ENCODE data around the gene PTPN3. TPM values are rescaled to one million over a fixed set of nuclear protein-coding genes. Genes with fewer than 3 reads are reported as not detected.

The PTPN3 gene
- total RNA-seq, 2 experiments from 2014 or later: not detected

DNA sequence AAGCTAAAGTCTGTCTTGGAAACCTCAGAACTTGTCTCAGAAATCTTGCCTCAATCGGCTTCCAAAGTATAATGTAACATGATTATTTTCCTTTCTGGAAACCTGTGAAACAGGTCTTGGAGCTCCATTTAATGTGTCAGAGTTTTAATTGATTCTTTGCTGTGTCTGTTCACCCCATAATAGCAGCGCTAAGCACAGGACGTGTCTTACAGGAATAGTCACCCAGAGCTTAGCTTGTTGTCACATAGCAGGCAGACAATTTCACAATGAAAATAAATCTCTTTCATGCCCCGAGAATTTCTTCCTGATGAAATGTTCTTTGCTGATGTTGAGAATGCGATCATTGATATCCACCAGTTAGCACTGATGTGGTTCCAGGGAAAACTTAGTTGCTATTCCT lies 40.2 kb upstream of the PTPN3 start:
- CTCF ChIA-PET (ENCODE audit: unreplicated experiment): no interaction called here
- intact Hi-C loops (cut with micrococcal nuclease; ENCODE audit: unreplicated experiment): no loop called here
- H3K27ac ChIP-seq (ENCODE audit: low read depth, low read length, poor library complexity, severe bottlenecking): no peak overlapping the region
- no peak overlapping the region for H2AFZ ChIP-seq (ENCODE audit: low read length)
- H3K4me2 ChIP-seq (ENCODE audit: low read length): no peak overlapping the region
- no TSS peak for BruUV-seq (replicated peaks)
- H3K4me1 ChIP-seq (ENCODE audit: insufficient read depth, low read length, poor library complexity, severe bottlenecking): no peaks in the 10 kb centered on the region
- no peaks in the 10 kb centered on the region for H3K9me3 ChIP-seq (ENCODE audit: low read length)
- no peaks in the 10 kb centered on the region for H3K9me2 ChIP-seq (ENCODE audit: insufficient read depth, low read length)
- H3K36me3 ChIP-seq (ENCODE audit: insufficient read depth, low read length): no peaks in the 10 kb centered on the region
- no peak for DNase-seq (ENCODE audit: low spot score)
- no peaks in the 10 kb centered on the region for H4K20me1 ChIP-seq (ENCODE audit: insufficient read depth, low read length)
- H3K79me2 ChIP-seq (ENCODE audit: insufficient read depth, low read depth, low read length): no peaks in the 10 kb centered on the region
- POLR2A ChIA-PET: no interaction called here
- H3K4me3 ChIP-seq (ENCODE audit: low read depth, low read length, poor library complexity, severe bottlenecking): no peak overlapping the region
- TF ChIP-seq EZH2phosphoT487 (IDR thresholded peaks at IDR 0.05; ENCODE audit: borderline replicate concordance, low read depth, low read length) (no peak), CTCF (conservative IDR thresholded peaks at IDR 0.05; ENCODE audit: low read length) (no peak)

DNA sequence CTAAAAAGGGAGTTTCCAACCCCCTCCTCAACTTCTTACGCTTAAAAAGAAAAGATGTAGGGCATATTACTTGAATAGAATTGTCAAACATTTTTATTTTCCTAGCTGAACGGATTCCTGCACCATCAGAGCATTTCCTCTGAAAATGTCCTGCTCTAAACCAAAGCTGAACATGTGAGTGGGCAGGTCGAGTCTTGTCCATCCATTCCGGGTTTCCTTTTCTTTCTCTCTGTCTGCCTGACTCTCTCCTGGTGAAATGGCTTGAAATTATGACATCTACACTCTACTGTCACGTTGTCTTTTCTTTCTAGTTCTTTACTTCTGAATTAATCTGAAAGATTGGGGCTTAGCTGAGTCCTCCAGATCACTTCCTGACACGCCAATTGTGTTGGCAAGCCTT lies 39.2 kb upstream of the PTPN3 start:
- Histone ChIP-seq H3K4me1 (ENCODE audit: insufficient read depth, low read length, poor library complexity, severe bottlenecking) (no peaks in the 10 kb centered on the region), H3K27ac (ENCODE audit: low read depth, low read length, poor library complexity, severe bottlenecking) (no peak overlapping the region), H3K9me2 (ENCODE audit: insufficient read depth, low read length) (no peaks in the 10 kb centered on the region), H3K4me3 (ENCODE audit: low read depth, low read length, poor library complexity, severe bottlenecking) (no peak overlapping the region), H3K9me3 (ENCODE audit: low read length) (no peaks in the 10 kb centered on the region), H3K79me2 (ENCODE audit: insufficient read depth, low read depth, low read length) (no peaks in the 10 kb centered on the region), H2AFZ (ENCODE audit: low read length) (no peak overlapping the region), H3K36me3 (ENCODE audit: insufficient read depth, low read length) (no peaks in the 10 kb centered on the region), H4K20me1 (ENCODE audit: insufficient read depth, low read length) (no peaks in the 10 kb centered on the region), H3K4me2 (ENCODE audit: low read length) (no peak overlapping the region)
- no peak for DNase-seq (ENCODE audit: low spot score)
- intact Hi-C loops (cut with micrococcal nuclease; ENCODE audit: unreplicated experiment): no loop called here
- no TSS peak for BruUV-seq (replicated peaks)
- CTCF ChIA-PET (ENCODE audit: unreplicated experiment): no interaction called here
- TF ChIP-seq EZH2phosphoT487 (IDR thresholded peaks at IDR 0.05; ENCODE audit: borderline replicate concordance, low read depth, low read length): no peak
- TF ChIP-seq CTCF (conservative IDR thresholded peaks at IDR 0.05; ENCODE audit: low read length): no peak
- POLR2A ChIA-PET: no interaction called here

DNA sequence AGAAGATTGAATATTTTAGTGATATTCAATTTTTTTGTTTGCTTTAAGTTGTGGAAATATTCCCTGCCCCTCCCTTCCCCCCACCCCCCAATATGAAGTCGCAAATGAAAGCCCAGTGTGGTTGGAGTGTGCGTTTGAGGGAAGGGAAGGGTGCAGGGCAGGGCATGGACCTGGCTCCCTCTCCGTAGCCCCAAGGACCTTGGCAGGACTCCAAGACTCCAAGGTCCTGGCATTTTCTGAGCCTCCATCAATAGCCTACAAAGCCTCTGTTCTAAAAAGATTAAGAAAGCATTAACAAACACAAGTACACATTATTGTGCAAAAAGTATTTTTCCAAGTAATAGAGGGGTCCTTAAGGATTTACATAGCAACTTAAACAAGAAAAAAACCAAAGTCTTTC lies 38.8 kb upstream of the PTPN3 start:
- Histone ChIP-seq H3K4me1 (ENCODE audit: insufficient read depth, low read length, poor library complexity, severe bottlenecking) (no peaks in the 10 kb centered on the region), H4K20me1 (ENCODE audit: insufficient read depth, low read length) (no peaks in the 10 kb centered on the region), H3K9me3 (ENCODE audit: low read length) (no peaks in the 10 kb centered on the region), H3K4me2 (ENCODE audit: low read length) (no peak overlapping the region), H3K79me2 (ENCODE audit: insufficient read depth, low read depth, low read length) (no peaks in the 10 kb centered on the region), H2AFZ (ENCODE audit: low read length) (no peak overlapping the region), H3K27ac (ENCODE audit: low read depth, low read length, poor library complexity, severe bottlenecking) (no peak overlapping the region), H3K4me3 (ENCODE audit: low read depth, low read length, poor library complexity, severe bottlenecking) (no peak overlapping the region), H3K36me3 (ENCODE audit: insufficient read depth, low read length) (no peaks in the 10 kb centered on the region), H3K9me2 (ENCODE audit: insufficient read depth, low read length) (no peaks in the 10 kb centered on the region)
- no peak for TF ChIP-seq CTCF (conservative IDR thresholded peaks at IDR 0.05; ENCODE audit: low read length)
- TF ChIP-seq EZH2phosphoT487 (IDR thresholded peaks at IDR 0.05; ENCODE audit: borderline replicate concordance, low read depth, low read length): no peak
- CTCF ChIA-PET (ENCODE audit: unreplicated experiment): no interaction called here
- no TSS peak for BruUV-seq (replicated peaks)
- intact Hi-C loops (cut with micrococcal nuclease; ENCODE audit: unreplicated experiment): no loop called here
- POLR2A ChIA-PET: no interaction called here
- DNase-seq (ENCODE audit: low spot score): no peak
